Stimulated activated naive CD8-positive, alpha-beta T cell treated with anti-CD3 and anti-CD28 coated beads, Interleukin-15, Interleukin-2, amounts not matched to agents 100 ng/mL and 50 ng/mL, for 24 hours (primary cell): ENCODE measurements around the gene NOL9.
A peak's percentile ranks its signal among the peaks of the same experiment; 100 is the strongest.

Experiments
- H3K27ac Mint-ChIP-seq: one replicate; pipeline ENCODE4 v1.8.0; 2021; ENCODE audit warnings: mild to moderate bottlenecking, mixed read lengths
- H3K27me3 Mint-ChIP-seq: one replicate; pipeline ENCODE4 v1.8.0; 2021; ENCODE audit warnings: mixed read lengths
- H3K36me3 Mint-ChIP-seq: one replicate; pipeline ENCODE4 v1.8.0; 2021; ENCODE audit warnings: low read depth, mixed read lengths
- H3K4me1 Mint-ChIP-seq: one replicate; pipeline ENCODE4 v1.8.0; 2021; ENCODE audit warnings: low read depth, mixed read lengths
- H3K4me3 Mint-ChIP-seq: one replicate; pipeline ENCODE4 v1.8.0; 2021; ENCODE audit warnings: mild to moderate bottlenecking, mixed read lengths
- H3K9me3 Mint-ChIP-seq: one replicate; pipeline ENCODE4 v1.8.0; 2021; ENCODE audit warnings: mixed read lengths

The NOL9 gene

GRCh38 chr1:6594977-6595740 lies 40.8 kb upstream of the NOL9 start:
- Mint-ChIP-seq H3K27ac (peak overlapping the region; percentile 54), H3K27me3 (no peaks in the 10 kb centered on the region), H3K36me3 (peaks cover 60% of the 10 kb centered on the region), H3K9me3 (no peaks in the 10 kb centered on the region), H3K4me1 (peaks cover 47% of the 10 kb centered on the region), H3K4me3 (no peak overlapping the region)

GRCh38 chr1:6593810-6594209 lies 39.5 kb upstream of the NOL9 start:
- no peaks in the 10 kb centered on the region for H3K9me3 Mint-ChIP-seq
- H3K4me1 Mint-ChIP-seq, result peaks cover 34% of the 10 kb centered on the region
- no peaks in the 10 kb centered on the region for H3K27me3 Mint-ChIP-seq
- H3K36me3 Mint-ChIP-seq, result peaks cover 57% of the 10 kb centered on the region
- no peak overlapping the region for H3K27ac Mint-ChIP-seq
- H3K4me3 Mint-ChIP-seq, result no peak overlapping the region

- Mint-ChIP-seq H3K4me3 (no peak overlapping the region), H3K27ac (no peak overlapping the region), H3K9me3 (no peaks in the 10 kb centered on the region), H3K36me3 (peaks cover 52% of the 10 kb centered on the region), H3K4me1 (peaks cover 27% of the 10 kb centered on the region), H3K27me3 (no peaks in the 10 kb centered on the region)
Observed at GRCh38 chr1:6592865-6593593, 38.7 kb upstream of the NOL9 start.

DNA sequence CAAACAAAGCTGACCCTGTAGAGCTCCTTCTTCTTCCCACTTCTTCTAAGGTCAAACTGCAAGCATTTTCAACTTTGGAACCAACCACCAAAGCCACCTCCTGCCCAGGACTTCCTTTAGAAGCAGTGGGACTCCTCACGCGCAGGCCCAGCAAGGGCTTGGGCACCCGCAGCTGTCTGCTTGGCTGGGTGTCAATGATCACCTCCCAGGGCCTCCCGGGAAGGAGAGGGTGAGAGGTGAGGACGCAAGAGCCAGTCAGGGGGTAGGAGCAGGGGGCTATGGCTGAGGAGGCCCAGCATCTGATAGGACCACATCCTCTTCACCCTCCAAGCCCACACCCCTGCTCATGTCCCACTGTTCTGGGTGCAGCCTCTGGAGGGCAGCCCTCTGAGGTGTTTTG lies 38.1 kb upstream of the NOL9 start:
- H3K9me3 Mint-ChIP-seq, result no peaks in the 10 kb centered on the region
- H3K4me1 Mint-ChIP-seq, result peaks cover 26% of the 10 kb centered on the region
- no peak overlapping the region for H3K4me3 Mint-ChIP-seq
- H3K27ac Mint-ChIP-seq, result no peak overlapping the region
- H3K36me3 Mint-ChIP-seq, result peaks cover 47% of the 10 kb centered on the region
- no peaks in the 10 kb centered on the region for H3K27me3 Mint-ChIP-seq

DNA sequence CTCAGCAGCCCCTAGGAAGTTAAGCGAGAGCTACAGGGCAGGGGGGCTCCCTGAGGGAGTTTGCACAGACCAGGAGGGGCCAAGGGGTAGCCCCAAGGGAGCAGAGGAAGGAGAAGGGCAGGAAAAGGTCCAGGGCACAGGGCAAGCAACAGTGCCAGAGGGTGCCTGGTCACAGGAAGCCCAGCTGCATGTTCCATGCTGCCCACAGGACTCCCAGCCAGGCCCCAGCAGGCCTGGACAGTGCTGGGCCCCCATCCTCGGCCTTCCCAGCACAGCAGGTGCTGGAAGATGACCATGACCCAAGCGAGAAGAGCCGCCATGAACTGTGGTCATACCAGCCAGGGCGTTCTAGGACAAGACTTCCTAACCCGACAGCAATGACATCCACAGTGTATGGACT lies 37.3 kb upstream of the NOL9 start:
- peaks cover 41% of the 10 kb centered on the region for H3K36me3 Mint-ChIP-seq
- no peaks in the 10 kb centered on the region for H3K27me3 Mint-ChIP-seq
- no peaks in the 10 kb centered on the region for H3K9me3 Mint-ChIP-seq
- no peak overlapping the region for H3K4me3 Mint-ChIP-seq
- H3K27ac Mint-ChIP-seq, result no peak overlapping the region
- peaks cover 19% of the 10 kb centered on the region for H3K4me1 Mint-ChIP-seq

DNA sequence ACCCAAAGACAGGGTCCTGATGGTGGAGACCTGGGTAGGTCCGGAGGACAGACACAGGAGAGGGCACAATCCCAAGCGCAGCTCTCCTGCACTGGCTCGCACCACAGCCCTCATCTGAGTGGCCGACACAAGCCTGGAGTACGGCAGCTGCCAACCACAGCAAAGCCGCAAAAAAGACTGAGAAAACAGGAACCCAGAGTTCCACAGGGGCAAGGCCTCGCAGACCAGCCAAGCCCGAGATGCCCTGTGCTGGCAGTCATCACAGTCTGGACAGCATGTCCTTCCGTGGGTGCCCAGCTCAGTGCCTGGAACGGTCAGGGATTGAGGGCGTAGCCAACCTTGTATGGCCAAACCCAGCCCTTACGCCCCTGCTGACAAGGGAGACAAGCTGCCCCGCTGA lies 36.9 kb upstream of the NOL9 start:
- peaks cover 15% of the 10 kb centered on the region for H3K4me1 Mint-ChIP-seq
- H3K9me3 Mint-ChIP-seq, result no peaks in the 10 kb centered on the region
- H3K27me3 Mint-ChIP-seq, result no peaks in the 10 kb centered on the region
- peaks cover 37% of the 10 kb centered on the region for H3K36me3 Mint-ChIP-seq
- H3K4me3 Mint-ChIP-seq, result no peak overlapping the region
- no peak overlapping the region for H3K27ac Mint-ChIP-seq

DNA sequence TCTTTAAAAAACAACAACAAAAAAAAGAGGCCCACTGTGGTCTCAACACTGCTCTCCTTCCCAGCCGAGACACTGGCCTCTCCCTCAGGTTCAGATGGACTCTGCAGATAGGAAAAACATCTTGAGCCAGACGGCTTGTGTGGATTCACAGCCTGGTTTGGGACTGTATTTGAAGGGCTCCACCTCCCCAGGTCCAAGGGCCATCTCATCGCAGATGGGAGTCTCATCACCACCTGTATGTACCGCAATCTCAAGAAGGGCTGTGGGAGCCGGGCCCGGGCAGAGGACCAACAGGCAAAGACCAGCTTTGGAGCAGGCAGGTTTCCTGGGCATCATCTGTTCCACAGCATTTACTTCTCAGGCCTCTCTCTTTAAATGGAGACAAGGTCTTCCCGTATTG lies 35.7 kb upstream of the NOL9 start:
- peaks cover 25% of the 10 kb centered on the region for H3K36me3 Mint-ChIP-seq
- H3K27ac Mint-ChIP-seq, result no peak overlapping the region
- peaks cover 11% of the 10 kb centered on the region for H3K4me1 Mint-ChIP-seq

GRCh38 chr1:6588893-6589520 lies 34.7 kb upstream of the NOL9 start:
- Mint-ChIP-seq H3K4me3 (no peak overlapping the region), H3K4me1 (peaks cover 15% of the 10 kb centered on the region), H3K27me3 (no peaks in the 10 kb centered on the region), H3K36me3 (peaks cover 20% of the 10 kb centered on the region), H3K27ac (peak overlapping the region; percentile 36), H3K9me3 (no peaks in the 10 kb centered on the region)

More for the DNA sequence above, 35.7 kb upstream of the NOL9 start:
- Mint-ChIP-seq H3K4me3 (no peak overlapping the region), H3K9me3 (no peaks in the 10 kb centered on the region), H3K27me3 (no peaks in the 10 kb centered on the region)

DNA sequence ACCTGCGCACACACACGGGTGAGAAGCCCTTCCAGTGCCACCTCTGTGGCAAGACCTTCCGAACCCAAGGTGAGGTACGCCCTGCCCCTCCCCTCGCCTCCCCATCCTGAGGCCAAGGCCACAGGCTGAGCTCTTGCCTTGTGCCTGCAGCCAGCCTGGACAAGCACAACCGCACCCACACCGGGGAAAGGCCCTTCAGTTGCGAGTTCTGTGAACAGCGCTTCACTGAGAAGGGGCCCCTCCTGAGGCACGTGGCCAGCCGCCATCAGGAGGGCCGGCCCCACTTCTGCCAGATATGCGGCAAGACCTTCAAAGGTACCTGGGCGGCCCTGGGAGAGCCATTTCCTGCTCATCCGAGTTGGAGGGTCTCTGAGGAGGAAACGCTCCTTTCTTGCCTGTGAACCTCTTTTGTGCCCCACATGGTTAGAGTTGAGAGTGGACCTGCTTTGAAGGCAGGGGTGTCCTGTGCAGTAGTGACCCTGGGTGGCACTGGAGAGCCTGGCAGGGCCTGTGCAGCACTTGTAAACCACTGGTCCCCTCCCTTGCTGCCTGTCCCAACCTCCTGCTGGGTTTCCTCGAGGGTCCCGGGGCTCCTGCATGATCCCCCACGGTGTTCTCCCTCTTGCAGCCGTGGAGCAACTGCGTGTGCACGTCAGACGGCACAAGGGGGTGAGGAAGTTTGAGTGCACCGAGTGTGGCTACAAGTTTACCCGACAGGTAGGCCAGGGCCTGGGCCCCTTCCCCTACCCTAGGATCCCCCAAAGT lies 34.0 kb upstream of the NOL9 start:
- Mint-ChIP-seq H3K4me1 (peaks cover 11% of the 10 kb centered on the region), H3K27ac (no peak overlapping the region), H3K36me3 (peaks cover 17% of the 10 kb centered on the region), H3K9me3 (no peaks in the 10 kb centered on the region), H3K4me3 (no peak overlapping the region), H3K27me3 (no peaks in the 10 kb centered on the region)

DNA sequence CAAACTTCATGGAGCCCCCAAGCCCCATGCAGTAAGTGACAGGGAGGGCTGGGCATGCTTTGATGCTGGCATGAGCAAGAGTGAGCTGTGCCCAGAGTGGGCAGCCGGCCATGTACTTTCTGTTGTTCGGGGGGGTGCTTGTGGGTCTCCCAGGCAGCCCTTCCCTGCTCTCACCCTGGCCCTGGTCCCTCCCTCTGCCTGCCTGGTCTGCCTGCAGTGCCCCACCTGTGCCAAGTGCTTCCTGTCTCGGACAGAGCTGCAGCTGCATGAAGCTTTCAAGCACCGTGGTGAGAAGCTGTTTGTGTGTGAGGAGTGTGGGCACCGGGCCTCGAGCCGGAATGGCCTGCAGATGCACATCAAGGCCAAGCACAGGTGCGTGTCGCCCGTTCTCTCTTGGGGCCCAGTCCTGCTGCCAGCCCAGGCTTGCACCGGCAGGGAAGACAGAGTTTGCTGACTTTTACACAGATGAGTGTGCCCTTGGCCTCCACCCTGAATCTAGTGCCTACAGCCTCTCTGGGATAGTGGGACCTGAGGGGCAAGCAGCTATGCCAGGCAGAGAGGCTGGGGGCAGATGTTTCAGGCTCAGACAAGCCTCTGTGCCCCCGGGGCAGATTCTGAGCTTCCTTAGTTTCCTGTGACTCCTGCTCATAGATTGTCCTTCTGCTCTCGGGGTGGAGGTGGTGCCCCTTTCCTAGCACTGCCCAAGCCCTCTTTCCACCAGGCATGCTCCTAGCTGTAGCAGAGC lies 33.1 kb upstream of the NOL9 start:
- Mint-ChIP-seq H3K4me3 (no peak overlapping the region), H3K4me1 (peaks cover 13% of the 10 kb centered on the region), H3K9me3 (no peaks in the 10 kb centered on the region), H3K27ac (no peak overlapping the region), H3K36me3 (peaks cover 18% of the 10 kb centered on the region), H3K27me3 (no peaks in the 10 kb centered on the region)

DNA sequence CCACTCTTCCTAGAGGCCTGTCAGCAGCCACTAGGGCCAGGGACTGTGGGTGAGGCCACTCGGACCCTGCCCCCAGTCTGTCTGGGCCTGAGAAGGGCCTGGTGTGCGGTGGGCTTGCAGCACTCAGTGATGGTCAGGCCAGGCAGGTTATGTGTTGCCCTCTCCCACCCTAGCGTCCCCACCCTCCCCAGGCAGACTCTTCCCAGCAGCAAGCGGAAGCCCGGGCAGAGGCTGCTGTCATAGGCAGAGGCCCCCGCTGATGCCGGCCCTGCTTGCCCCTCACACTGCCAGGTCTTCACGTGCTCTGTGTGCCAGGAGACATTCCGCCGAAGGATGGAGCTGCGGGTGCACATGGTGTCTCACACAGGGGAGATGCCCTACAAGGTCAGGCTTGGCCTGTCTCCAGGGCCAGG lies 32.1 kb upstream of the NOL9 start:
- H3K27me3 Mint-ChIP-seq, result no peaks in the 10 kb centered on the region
- no peak overlapping the region for H3K27ac Mint-ChIP-seq
- peaks cover 21% of the 10 kb centered on the region for H3K4me1 Mint-ChIP-seq
- no peaks in the 10 kb centered on the region for H3K9me3 Mint-ChIP-seq
- H3K36me3 Mint-ChIP-seq, result peaks cover 22% of the 10 kb centered on the region
- no peak overlapping the region for H3K4me3 Mint-ChIP-seq

DNA sequence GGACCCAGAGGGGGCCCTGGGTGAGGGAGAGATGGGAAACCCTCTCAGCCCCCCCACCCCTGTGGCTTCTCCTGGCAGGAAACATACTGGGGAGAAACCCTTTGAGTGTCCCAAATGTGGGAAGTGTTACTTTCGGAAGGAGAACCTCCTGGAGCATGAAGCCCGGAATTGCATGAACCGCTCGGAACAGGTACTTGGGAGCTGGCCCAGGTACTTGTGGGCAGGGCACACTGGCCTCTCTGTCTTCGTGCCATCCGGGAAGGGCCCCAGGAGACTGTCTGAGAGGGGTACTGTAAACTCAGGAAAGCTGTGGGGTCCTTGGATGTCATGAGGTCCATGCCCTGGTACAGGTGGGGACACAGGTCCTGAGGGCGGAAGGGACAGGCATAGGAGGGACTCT lies 31.5 kb upstream of the NOL9 start:
- peaks cover 26% of the 10 kb centered on the region for H3K4me1 Mint-ChIP-seq
- H3K27ac Mint-ChIP-seq, result no peak overlapping the region
- H3K9me3 Mint-ChIP-seq, result no peaks in the 10 kb centered on the region
- no peaks in the 10 kb centered on the region for H3K27me3 Mint-ChIP-seq
- H3K4me3 Mint-ChIP-seq, result no peak overlapping the region
- peaks cover 22% of the 10 kb centered on the region for H3K36me3 Mint-ChIP-seq

GRCh38 chr1:6585081-6585722 lies 30.9 kb upstream of the NOL9 start:
- H3K36me3 Mint-ChIP-seq, result peaks cover 16% of the 10 kb centered on the region
- no peaks in the 10 kb centered on the region for H3K27me3 Mint-ChIP-seq
- H3K27ac Mint-ChIP-seq, result peak overlapping the region; percentile 61
- no peak overlapping the region for H3K4me3 Mint-ChIP-seq
- H3K9me3 Mint-ChIP-seq, result no peaks in the 10 kb centered on the region
- peaks cover 31% of the 10 kb centered on the region for H3K4me1 Mint-ChIP-seq
